GM21390 (cell line): ENCODE measurements around the gene VWA5B2.
A peak's percentile ranks its signal among the peaks of the same experiment; 100 is the strongest.
"Not testable (repeated sequence)": the region's sequence is repeated elsewhere in the genome, so short reads cannot be mapped to it uniquely, and the experiment has no call there.

Experiments used
- ATAC-seq: cut with Tn5 transposase; IDR thresholded peaks from one replicate; pipeline ENCODE4 v1.9.1; 2021; ENCODE audit not compliant: unreplicated experiment

VWA5B2 gene

DNA sequence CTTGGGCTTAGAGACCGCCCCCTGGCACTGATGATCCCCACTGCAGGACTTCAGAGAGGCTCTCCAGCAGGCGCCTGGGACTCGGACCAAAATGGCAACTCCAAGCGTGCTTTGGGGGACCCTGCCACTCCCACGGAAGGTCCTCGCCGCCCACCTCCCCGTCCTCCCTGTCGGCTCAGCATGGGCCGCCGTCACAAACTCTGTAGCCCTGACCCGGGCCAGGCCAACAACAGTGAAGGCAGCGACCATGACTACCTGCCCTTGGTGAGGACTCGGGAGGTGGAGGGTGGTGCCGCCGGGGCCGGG, 11.7 kb downstream of the VWA5B2 start:
- no peak for ATAC-seq

DNA sequence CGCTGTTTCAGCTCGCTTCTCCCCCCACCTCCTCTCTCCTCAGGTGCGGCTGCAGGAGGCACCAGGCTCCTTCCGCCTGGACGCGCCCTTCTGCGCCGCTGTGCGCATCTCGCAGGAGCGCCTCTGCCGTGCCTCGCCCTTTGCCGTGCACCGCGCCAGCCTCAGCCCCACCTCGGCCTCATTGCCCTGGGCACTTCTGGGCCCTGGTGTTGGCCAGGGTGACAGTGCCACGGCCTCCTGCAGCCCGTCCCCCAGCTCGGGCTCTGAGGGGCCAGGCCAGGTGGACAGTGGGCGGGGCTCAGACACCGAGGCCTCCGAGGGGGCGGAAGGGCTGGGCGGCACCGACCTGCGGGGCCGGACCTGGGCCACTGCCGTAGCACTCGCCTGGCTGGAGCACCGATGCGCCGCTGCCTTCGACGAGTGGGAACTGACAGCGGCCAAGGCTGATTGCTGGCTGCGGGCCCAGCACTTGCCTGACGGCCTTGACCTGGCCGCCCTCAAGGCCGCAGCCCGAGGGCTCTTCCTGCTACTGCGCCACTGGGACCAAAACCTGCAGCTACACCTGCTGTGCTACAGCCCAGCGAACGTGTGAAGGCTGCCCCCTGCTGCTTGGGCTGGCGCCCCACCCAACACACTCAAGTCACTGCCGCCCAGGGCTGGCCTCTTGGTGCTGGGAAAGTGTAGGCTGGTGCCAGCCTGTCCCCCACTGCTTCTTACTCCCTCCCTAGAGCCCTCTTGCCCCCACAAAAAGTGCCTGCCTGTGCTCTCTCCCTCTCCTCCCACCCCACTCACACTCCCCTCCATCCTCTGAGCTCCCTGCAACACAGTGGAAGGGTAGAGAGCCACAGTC, 12.3 kb downstream of the VWA5B2 start:
- ATAC-seq: no peak

DNA sequence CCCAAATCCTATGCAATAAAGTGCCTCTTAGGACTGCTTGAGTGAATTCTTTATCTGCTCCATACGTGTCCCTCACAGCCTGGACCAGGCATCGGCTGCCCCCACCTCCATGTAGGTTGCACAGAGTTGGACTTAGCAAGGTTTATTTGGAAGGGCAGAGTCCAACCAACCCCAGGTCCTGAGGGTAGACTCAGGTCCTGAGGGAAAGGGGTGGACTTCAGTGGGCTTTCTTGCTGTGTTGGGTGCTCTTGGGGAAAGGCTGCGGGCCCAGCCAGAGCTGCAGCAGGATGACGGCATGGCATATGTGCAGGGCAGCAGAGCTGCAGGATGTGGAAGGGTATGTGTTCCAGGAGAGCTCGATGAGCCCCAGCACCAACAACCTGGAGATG, 12.9 kb downstream of the VWA5B2 start:
- no peak for ATAC-seq

DNA sequence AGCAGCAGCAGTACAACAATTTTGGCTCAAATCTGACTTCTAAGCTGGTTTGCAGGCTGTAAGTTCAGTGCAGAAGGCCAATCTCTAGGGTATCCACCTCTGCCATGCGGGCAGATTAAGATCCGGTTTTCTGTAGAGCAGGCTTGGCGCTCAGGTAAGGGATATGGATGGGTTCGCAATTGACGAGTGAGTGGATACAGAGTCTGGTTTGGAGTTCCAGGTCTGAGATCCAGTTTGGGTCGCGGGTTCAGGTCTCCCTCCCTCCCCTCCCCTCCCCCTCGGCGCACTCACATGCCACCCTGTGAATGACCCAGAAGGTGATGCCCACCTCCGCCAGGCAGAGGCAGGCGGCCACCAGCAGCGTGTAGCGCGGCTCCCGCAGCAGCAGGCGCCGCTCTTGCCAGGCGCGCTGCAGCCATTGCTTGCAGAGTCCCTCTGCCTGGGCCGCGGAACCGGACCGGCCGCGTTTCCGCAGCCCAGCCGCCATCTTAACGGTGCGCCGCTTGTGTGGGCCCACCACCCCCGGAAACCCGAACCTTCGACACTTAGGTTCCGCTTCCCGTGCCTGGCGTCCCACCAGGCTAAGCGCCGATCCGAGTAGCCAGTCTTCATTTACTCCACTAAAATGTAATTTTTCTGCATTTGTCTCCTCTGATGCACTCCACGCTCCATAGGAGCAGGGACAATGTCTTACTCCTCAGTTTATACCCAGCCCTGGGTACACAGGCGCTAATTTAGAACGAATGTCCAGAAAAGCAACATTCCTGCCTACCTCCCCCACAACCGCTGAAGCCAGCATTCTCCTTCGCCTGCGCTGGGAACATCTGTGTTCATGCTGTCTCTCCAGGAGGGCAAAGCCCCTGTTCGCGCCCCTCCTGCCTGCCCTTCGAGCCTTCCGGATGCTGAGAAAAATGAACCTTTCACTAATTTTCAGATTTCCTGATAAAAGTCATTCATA, 19.3 kb downstream of the VWA5B2 start, which contains the start of gene ALG3:
Gene ALG3 (minus strand): TSS at position 509 of the 958 bp plus-strand sequence. CDS start 22 bp downstream, at position 487.
- peak; percentile 42 for ATAC-seq

DNA sequence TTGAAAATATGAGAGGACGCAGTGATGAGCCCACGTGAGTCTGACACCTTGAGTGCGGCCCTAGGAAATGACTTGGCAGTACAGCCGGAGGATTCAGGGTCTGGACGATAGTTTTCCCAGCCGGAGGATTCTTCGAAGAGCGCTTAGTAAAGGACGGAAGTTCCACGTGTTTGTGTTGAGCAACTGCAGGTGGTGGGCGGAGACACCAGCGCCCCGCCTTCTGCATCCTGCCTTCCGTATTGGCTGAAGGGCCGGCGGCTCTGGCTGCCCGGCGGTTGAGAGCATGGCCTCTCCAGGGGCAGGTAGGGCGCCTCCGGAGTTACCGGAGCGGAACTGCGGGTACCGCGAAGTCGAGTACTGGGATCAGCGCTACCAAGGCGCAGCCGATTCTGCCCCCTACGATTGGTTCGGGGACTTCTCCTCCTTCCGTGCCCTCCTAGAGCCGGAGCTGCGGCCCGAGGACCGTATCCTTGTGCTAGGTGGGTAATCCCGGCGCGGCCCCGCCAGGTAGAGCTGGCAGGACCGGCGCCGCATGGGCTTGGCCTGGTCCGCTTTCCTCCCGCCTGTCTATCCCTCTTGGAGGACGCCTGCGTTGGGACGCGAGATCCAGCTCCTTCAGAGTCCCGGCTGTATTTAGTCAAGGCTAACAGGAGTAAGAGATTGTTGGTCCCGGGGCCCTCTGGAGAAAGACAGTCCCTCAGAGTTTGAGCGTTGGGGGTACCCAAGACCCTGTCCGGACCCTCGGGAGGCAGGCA, 20.2 kb downstream of the VWA5B2 start, which contains the start of gene EEF1AKMT4:
Gene EEF1AKMT4 (plus strand): TSS at position 261 of the 755 bp plus-strand sequence. CDS start 23 bp downstream, at position 284.
- ATAC-seq: peak; percentile 92

DNA sequence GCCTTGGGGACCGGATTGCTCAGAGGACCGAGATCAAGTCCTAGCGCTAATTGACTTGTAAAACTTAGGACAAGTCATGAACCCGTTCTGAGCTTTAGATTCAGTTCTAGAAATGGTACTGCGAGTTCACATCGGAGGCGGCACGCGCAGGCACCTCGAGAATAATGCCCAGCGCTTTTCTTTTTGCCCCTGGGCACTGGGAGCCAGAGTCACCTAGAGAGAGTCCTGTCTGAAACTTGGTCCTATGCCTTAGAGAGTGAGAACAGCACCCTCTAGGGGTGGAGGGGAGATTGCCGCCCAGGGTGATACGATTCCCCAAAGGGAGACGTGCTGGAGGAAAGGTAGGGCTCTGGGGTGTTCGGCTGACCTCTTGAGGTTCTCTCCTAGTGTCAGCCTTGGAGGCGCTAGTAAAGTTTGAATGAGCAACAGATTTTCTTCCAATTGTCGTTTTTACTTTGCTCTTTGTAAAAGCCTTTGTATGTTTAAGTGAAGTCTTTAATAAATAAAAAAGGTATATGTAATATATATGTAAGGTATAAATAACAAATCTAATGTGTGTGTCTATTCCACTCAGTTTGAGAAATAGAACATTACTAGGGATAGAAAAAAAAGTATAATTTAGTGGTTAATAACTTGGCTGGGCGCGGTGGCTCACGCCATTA, 20.9 kb downstream of the VWA5B2 start:
- peak; percentile 69 for ATAC-seq

DNA sequence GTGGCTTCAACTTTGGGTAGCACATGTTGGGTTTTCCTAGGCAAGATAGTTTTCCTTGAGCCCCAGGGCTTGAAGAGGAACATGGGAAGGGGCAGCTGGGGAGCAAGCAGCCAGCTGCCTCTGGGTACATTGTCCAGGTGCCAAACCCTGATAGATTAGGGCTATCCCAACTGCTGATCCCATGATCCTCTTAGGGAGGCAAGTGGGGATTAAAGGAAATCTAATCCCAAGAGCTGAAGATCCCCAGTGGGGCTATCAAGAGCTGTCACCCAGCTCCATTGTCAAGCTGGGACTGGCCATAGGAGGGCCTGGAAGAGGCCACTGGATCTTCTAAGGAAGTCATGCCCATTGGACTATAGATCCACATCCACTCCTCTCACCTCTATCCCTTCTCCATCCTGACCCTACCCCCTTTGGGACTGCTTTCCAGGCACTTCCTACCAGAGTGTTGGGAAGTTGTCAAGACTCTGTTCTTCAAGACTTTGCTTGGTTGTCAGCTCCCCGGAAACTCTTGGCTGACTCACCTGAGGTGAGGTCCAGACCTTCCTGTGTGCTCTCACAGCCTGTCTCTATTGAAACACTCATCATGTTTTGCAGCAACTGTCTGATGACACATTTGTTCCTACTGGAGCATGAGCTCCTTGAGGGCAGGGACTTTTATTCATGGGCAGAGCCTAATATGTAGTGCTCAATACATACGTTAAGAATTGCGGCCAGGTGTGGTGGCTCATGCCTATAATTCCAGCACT, 26.1 kb downstream of the VWA5B2 start:
- ATAC-seq: no peak

DNA sequence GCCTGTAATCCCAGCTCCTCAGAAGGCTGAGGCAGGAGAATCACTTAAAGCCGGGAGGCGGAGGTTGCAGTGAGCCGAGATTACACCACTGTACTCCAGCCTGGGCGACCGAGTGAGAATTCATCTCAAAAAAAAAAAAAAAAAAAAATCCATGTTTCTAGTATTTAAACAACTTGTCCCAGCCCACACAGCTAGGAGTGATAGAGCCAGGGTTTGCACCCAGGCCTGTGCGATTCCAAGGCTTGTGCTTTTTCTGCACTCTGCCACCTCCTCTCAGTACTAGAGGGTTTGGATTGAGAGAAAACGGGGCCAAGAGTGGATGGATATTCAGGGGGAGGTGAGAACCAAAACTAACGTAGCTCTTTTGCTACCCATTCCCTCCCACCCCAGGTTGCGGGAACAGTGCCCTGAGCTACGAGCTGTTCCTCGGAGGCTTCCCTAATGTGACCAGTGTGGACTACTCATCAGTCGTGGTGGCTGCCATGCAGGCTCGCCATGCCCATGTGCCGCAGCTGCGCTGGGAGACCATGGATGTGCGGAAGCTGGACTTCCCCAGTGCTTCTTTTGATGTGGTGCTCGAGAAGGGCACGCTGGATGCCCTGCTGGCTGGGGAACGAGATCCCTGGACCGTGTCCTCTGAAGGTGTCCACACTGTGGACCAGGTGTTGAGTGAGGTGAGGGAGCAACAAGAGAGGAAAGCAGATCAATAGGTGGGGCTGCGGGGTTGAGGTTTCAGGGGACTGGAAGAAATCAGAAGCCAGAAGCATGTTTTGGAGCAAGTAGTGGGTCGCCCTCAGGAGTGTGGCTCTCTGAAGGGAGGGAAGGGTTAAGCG, 27.9 kb downstream of the VWA5B2 start:
- ATAC-seq: no peak

DNA sequence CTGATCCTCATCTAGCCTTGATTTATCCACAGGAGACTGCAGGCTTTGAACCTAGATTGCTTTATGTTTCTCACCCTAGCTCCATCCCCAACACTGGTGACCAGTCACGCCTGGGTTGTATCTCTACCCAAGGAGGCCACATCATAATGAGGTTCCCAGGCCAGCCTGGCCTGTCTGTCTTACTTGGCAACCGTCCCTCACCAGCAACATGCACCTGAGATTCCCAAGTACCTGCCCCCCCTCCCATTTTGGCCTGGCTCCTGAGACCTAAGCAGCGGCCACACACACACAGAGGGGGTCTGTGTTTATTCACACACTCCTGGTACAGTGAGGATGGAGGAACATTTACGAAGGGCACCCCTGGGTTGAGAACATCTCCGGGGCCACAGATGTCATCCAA, 29.5 kb downstream of the VWA5B2 start:
- no peak for ATAC-seq

DNA sequence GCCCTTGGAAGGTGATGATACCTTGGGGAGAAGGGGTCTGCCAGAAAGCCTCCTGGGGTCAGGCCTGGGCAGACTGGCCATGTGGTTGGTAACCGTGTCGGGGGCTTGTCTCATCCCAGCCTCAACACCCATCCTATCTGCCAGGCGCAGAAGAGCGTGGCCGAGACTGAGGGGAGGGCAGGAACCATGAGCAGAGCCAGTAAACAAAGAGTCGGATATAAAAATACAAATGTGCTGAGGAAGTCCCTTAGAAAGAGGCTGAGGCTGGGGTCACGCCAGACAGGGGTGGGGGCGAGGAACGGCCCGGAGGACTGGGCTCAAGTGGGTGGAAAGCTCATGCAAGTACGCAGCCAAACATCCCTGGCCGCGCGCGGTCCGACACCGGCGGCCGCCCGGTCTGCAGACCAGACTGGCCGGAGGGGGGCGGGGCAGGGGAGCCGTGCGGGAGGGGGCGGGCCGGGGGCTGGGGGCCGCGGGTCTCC, 30.1 kb downstream of the VWA5B2 start:
- no peak for ATAC-seq

DNA sequence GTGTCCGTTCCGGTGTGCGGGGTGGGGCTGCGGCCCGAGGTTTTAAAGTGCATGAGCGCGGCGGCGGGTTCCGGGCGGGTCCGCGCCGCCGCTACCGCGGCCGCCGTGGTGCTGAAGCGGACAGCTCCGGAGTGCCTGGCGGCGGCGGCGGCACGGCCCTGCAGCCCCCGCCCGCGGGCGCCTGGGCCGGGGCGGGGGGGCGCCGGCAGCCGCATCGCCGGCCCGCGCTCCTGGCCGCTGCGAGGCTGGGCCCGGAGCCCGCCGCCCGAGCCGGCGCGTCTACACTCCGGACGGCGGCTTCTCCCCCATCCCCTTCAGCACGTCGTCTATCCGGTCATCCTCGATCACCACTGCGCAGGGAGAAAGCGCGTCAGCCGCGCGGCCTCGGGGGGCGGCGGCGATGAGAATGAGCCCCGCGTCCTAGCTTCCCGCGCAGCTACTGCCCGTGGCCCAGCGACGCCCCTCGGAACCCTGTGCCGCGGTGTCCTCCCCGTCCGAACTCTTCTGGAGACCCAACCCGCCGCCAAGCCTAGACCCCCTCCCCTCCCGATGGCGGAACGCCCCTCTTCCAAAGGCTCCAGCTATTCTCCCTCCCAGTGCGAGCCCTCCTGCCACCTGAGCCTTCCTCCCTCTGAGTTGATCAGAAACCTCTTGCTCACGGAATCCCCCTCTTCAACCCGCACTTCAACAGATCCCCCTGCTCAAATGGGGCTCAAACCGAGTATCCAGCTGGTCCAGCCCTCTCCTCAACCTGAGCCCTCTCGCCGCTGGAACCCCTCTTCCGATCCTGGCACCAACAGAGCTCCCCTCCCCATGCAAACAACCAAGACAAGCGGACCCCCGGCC, 30.7 kb downstream of the VWA5B2 start:
- no peak for ATAC-seq

DNA sequence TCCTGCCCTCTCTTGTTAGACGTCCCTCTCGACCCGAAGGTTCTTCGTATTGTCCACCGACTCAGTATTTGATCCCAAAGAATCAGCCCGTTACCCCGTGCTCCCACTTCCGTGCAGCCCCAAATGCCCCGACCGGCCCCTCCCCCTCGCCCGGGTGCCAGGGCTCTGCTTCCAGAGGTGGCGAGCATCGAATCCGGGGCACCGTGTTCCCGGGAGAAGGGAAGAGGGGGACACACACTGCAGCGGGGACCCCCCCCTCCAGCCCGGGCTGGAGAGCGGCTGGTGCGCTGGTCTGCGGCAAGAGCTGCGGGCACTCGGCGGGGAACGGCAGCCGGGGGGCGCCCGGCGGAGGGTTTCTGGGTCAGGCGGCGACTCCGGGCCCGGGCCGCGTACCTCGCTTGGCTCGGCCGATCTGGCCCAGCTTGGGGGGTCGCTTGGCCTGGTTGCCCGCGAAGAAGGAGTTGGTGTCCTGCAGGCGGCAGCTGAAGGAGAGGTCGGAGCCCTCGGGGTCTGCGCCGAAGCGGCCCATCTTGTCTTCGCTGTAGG, 31.4 kb downstream of the VWA5B2 start:
- ATAC-seq: no peak

DNA sequence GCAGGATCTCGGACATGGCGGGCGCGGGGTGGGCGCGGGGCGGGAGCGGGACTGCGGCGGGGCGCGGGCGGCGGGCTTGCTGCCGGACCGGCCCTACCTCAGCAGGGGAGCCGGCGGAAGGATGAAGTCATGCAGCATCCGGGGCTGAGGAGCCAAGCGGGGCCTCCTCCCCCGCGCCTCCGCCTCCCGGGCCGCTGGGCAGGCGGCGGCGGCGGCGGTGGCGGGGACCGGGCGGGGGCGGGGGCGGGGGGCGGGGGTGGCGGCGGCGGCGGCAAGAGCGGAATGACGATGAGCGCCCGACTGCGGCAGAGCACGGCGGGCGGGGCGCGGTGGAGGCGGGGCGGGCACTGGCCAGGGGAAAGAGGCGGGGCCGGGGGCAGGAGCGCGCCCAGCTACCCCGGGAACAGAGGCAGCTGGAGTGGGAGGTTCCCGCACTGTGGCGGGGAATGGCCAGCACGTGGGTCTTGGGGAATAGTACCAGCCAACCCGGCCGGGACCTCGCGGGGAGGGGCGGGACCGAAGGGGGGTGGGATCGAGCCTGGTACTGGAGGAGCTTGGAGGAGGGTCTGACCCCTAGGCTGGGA, 32.0 kb downstream of the VWA5B2 start, which contains the start of gene CAMK2N2:
Gene CAMK2N2 (minus strand): TSS at position 284 of the 584 bp plus-strand sequence. CDS start 268 bp downstream, at position 16.
- ATAC-seq: no peak

DNA sequence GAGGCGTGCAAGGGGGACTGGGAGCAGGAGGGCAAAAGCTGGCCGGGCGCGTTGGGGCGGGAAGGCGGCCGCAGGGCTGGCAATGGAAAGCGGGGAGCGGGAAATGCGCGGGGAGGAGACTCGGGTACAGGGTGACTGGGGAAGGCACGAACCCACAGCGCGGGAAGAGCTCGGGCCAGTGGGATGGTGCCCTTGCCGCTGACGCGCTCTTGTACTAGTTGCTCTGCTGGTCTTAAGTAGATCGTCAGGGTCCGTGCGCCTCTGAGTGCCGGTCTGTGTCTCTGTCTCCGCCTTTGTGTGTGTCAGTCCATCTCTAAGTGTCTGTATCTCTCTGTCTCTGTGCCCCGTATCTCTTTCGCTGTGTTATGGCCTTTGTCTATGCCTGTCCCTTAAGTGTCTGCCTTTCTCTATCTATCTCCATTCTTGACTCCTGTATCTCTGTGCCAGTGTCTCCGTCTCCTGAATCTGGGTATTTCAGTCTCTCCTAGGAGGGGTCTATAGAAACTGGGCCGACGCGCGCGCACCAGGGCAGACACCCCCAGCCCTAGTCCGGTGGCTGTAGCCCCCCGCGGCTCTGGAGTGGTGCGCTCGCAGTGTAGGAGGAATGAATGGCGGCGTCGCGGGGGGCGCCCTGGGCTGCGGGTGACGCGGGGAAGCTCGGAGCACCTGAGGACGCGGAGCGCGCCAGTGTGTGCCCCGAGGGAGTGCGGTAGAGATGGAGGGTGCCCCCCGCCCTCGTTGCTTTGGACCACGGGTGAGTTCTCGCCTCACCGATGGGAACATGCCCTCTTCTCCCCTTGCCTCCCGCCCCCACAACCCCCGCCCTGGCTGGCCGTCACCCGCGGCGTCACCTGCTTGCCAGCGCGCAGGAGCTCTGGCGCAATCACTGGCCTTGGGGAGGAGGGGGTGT, 32.7 kb downstream of the VWA5B2 start:
- ATAC-seq: no peak

DNA sequence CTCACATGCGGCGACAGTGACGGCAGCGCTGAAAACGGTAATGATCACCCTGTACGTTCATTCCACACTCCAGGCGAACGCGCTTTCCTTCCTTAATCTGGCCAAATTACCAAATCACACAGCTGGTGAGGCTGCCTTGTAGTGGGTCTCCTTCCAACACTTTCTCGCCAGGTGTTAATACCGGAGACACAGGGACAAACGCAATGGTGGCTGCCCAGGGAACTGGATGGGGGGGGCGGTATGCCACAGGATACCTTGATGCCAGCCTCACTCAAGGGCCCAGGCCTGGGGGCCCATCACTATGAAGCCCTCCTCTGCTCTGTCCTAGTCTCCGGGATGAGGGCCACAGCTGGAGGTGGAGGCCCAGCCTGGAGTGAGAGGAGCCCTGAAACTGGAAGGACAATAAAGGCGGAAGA, 33.4 kb downstream of the VWA5B2 start:
- no peak for ATAC-seq

DNA sequence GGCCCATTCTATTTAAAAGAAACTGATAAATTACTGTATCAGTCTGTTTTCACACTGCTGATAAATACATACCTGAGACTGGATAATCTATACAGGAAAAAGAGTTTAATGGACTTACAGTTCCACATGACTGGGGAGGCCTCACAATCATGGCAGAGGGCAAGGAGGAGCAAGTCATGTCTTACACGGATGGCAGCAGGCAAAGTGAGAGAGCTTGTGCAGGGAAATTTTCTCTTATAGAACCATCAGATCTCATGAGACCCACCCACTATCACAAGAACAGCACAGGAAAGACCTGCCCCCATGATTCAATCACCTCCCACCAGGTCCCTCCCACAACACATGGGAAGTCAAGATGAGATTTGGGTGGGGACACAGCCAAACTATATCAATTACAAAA, 37.9 kb downstream of the VWA5B2 start:
- not testable (repeated sequence) for ATAC-seq
